ENCODE measurements around the gene MYLK4.
"Not testable (repeated sequence)": the region's sequence is repeated elsewhere in the genome, so short reads cannot be mapped to it uniquely, and the experiment has no call there.

The MYLK4 gene

DNA sequence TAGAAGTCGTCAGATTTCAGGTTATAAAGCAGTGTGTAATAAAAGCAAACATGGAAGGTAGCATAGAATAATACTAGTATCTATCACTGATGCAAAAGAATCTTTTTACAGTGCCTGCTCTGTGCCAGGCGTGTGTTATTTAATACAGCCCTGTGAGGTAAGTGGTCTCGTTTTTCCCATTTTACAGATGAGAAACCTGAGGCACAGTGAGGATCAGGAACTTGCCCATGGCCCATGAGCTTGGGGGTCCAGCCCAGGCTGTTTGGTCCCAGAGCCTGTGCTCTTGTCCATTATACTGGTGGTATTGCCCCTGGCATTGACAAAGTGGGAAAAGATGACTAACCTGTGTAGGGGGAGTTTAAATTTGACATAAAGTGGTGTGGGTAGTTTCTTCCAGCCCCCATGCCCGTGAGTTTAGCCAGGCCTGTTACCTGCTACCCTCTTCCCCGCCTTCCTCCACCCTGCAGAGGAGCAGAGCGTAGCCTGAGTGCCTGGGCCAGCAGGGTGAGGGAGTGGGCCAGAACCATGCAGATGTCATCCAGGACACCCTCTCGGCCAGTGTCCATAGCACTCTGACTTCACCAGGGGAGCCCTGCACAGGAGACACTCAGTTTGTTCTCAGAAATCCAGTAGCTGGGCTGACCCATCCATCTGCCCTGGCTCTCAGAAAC lies 31.1 kb upstream of the MYLK4 start:
- no peak for FAIRE-seq
- DNase-seq (ENCODE audit: extremely low spot score, insufficient read length, low read depth): no peak

DNA sequence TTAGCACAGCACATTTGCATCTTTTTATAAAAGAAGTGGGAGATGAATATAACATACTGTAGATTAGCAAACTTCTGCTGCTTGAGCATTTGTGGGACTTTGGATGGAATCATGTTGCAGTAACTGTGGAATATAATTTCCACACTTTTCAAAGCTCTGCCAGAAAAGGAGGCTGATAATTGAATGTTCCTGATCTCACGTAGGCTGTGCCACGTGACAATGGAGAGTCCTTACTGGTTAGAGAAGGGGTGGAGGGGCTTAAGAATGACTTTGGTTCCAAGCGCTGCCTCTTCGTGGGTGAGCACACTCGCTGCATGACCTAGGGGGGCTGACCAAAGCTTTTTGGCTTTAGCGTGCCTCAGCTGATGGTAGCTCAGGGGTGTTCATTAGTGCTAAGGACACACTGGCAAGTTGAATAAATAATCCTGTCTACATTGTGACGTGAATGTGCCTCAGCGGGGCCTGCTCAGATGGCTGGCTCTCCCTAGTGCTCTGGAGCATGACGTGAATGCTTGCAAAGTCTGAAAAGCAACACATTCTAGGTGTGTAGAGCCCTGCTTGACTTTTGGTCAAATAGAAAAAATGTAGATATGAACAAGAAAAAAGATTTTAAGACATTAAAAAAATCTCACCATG lies 29.5 kb upstream of the MYLK4 start:
- FAIRE-seq: no peak
- no peak for DNase-seq (ENCODE audit: extremely low spot score, insufficient read length, low read depth)

DNA sequence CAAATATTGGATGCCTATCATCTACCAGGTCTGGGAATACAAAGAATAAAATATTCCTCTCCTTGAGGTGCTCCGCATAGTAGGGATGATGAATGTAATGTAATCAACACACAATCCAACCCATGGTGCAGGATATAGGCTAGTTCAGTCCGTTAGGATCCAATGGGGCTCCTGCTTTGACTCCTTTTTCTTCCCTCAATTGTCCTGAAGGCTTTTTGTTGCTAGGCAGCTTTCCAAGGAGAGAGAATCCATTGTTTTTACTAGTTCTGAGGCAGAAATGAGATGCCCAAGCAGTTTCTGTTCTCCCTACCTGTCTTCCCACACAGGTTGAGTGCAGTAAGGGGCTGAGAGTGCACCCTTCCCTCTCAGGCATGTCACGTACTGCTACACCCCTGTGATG lies 26.5 kb upstream of the MYLK4 start:
- DNase-seq (ENCODE audit: extremely low spot score, insufficient read length, low read depth): no peak

DNA sequence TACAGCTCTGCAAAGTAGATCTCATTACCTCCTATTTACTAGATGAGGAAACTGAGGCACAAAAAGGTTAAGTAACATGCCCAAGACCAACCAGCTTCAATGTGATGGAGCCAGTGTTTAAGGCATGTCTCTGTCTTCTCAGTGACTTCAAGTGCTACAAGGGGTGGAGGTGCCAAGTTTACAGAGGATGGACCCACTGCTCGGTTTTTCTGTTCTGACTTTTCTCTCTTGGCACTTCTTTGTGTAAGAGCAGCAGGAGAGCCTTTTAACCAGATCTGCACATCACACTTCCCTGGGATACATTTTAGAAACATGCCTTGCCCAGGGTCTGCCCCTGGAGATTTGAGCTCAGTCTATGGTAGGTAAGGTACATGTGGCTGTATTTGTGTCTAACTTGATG lies 24.3 kb upstream of the MYLK4 start:
- DNase-seq (ENCODE audit: extremely low spot score, insufficient read length, low read depth) (no peak), FAIRE-seq (no peak)

More for the DNA sequence above, 26.5 kb upstream of the MYLK4 start:
- no peak for FAIRE-seq

DNA sequence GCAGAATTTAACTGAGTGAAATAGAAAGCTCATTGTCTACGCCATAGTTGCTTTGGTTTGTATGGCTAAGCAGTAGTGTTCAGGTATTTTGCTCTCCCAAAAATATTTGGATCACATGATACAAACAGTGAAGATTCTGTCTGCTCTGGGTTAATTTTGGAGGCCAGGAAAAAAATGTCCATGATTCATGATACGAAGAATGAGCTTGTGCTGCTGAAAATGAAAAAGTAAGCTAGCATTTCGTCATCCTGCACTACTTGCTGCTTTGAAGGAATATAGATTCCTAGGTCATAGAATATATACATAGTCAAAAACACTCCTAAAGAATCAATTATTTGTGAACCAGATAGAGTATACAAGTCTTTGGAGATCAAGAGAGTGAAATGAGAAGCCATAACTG lies 22.7 kb upstream of the MYLK4 start:
- DNase-seq (ENCODE audit: extremely low spot score, insufficient read length, low read depth) (no peak), FAIRE-seq (no peak)

- FAIRE-seq (no peak), DNase-seq (ENCODE audit: extremely low spot score, insufficient read length, low read depth) (no peak)
Observed at GRCh38 chr6:2772840-2773239, 22.1 kb upstream of the MYLK4 start.

GRCh38 chr6:2771079-2771478 lies 20.4 kb upstream of the MYLK4 start:
- no peak for DNase-seq (ENCODE audit: extremely low spot score, insufficient read length, low read depth)
- no peak for FAIRE-seq

GRCh38 chr6:2770171-2770570 lies 19.4 kb upstream of the MYLK4 start:
- DNase-seq (ENCODE audit: extremely low spot score, insufficient read length, low read depth) (no peak), FAIRE-seq (no peak)

DNA sequence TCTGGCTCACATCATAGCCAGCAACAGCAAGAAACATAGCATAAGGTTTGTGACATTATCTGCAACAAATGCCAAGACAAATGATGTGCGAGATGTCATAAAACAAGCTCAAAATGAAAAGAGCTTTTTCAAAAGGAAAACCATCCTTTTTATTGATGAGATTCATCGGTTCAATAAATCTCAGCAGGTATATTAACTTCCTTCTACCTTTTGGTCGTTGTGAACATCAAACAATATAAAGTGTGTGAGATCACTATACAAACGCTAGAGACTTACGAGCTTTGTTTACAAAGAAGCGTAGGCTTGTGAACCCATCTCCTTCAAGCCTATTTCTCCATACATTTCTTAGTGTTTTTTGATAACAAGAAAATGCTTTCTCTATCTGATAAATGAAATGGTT lies 18.0 kb upstream of the MYLK4 start:
- DNase-seq (ENCODE audit: extremely low spot score, insufficient read length, low read depth) (no peak), FAIRE-seq (no peak)

DNA sequence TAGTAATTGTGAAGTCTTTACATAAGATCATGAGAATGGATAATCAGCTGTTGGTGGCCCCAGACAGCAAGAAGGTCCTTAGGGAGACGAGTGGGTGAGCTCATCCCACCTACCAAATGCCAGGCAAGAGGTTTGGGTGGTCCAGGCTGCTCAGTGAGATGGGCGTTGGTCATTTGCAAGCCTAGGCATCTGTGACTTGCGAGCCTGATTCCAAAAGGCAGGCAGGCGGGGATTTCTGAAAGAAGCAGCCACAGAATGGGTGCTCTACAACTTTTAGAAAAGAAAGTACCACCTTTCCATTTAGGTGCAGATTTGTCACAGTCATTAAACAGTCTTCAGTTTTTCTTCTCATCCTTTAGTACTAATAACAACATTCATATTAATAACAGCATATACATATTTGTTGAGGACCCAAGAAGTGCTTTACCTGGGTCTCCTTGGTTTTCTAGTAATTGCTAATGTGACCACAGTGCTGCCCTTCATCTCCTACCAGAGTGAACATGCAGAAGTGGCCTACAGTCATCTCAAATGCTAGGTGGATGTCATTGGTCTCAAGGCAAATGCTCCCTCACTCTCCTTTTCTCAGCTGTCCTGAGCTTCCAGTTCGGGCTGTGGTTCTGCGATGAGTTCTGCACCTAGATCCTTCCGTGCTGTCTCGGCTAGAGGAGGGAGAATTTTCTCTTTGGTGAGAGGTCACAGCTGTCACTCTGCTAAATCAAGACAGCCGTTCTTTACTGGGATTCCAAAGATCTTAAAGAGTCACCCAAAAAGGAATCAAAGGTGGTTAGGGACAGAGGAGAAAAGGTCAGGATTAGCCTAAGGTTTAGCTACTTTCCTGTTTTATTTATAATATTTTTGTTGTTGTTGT lies 17.2 kb upstream of the MYLK4 start:
- DNase-seq (ENCODE audit: extremely low spot score, insufficient read length, low read depth) (no peak), FAIRE-seq (peak; percentile 29)

- FAIRE-seq: no peak
- no peak for DNase-seq (ENCODE audit: extremely low spot score, insufficient read length, low read depth)
Observed at GRCh38 chr6:2766767-2767656, 16.3 kb upstream of the MYLK4 start.

DNA sequence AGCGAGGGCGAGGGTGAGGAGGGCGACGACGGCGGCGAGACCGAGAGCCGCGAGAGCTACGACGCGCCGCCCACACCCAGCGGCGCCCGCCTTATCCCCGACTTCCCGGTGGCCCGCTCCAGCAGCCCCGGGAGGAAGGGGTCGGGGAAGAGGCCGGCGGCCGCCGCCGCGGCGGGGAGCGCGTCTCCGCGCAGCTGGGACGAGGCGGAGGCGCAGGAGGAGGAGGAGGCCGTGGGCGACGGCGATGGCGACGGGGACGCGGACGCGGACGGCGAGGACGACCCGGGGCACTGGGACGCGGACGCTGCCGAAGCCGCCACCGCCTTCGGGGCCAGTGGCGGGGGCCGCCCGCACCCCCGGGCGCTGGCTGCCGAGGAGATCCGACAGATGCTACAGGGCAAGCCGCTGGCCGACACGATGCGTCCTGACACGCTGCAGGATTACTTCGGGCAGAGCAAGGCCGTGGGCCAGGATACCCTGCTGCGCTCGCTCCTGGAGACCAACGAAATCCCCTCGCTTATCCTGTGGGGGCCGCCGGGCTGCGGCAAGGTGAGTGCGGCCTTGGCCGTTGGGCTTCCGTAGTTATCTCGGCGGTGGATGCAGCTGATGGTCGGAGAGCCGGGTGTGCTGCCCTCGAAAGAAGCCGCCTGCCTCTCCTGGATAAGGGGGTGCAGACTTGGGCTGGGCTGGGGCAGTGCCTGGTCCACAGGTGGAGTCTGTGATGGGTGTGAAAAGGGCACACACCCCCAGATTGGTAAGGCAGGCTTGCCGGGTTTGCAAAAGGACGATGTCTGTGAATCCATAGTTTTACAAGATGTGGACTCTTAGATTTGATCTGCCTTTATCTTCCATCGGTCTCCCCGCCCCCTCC lies 15.4 kb upstream of the MYLK4 start:
- DNase-seq (ENCODE audit: extremely low spot score, insufficient read length, low read depth): peak; percentile 35
- FAIRE-seq: no peak

DNA sequence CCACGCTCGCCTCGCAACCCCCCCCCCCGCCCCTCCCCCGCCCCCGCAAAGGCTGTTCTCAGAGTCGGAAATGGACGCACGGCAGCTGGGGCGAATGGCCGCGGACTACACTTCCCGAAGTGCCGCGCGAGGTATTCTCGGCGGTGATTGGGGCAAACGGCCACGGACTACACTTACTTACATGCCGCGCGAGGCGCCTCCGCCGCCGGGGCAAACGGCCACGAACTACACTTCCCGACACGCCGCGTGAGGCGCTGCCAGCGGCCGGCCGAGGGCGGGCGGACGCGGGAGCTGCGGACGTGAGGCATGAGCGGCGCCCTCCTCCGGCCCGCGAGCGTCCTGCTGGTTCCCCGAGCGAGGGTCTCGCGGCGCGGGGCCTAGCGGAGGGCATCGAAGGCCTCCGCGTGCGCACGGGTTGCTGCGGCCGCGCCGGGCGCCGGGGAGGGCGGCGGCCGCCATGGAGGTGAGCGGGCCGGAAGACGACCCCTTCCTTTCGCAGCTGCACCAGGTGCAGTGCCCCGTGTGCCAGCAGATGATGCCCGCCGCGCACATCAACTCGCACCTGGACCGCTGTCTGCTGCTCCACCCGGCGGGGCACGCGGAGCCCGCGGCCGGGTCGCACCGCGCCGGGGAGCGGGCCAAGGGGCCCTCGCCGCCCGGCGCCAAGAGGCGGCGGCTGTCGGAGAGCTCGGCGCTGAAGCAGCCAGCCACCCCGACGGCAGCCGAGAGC lies 14.6 kb upstream of the MYLK4 start, which contains the start of gene WRNIP1:
Gene WRNIP1 (plus strand): TSS at position 228 of the 730 bp plus-strand sequence. CDS start 230 bp downstream, at position 458.
- DNase-seq (ENCODE audit: extremely low spot score, insufficient read length, low read depth): peak; percentile 90
- peak; percentile 89 for FAIRE-seq

DNA sequence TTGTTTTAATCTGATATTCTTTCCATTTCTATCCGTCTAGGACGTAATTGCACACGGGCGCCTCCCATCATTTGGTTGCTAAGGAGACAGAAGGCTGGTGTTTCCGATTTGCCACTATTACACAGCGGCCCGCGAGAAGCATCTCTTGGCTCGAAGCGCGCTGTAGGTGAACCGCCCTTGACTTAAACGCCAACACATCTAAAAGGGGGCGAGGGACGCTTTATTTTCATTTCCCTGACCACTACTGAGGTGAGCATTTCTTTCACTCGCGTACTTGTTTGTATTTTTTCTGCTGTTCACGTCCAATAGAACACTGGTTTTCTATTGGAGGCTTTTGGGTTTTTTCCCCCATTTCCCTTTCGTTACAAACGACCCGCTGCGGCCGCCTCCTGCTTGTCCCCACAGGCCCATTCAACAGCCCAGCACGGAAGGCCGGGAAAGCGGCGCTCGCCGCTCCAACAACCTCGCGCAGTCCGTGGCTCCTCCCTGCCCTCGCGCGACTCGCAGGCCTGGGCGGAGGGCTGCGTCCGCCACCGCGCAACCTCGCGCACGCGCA lies 14.0 kb upstream of the MYLK4 start:
- FAIRE-seq (no peak), DNase-seq (ENCODE audit: extremely low spot score, insufficient read length, low read depth) (peak; percentile 20)

DNA sequence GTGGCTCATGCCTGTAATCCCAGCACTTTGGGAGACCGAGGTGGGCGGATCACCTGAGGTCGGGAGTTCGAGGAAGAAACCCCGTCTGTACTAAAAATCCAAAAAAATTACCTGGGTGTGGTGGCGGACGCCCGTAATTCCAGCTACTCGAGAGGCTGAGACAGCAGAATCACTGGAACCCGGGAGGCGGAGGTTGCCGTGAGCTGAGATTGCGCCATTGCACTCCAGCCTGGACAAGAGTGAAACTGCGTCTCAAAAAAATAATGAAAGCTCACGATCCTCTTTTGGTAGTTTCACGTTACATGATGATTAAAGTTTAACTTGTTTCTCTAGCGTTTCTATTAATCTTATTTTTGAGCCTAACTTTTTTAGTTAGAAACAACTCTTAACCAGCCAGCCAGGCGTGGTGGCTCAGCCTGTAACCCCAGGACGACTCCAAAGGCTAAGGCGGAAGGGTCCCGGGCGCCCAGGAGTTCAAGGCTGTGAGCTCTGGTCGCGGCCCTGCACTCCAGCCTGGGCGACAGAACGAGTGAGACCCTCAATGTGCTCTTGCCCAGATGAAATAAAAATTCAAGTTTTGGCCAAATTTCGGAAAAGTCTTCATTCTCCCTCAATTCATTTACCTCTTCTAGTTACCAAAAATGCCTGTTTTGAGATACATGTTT lies 13.3 kb upstream of the MYLK4 start:
- no peak for DNase-seq (ENCODE audit: extremely low spot score, insufficient read length, low read depth)
- FAIRE-seq: no peak

GRCh38 chr6:2763345-2763841 lies 12.7 kb upstream of the MYLK4 start:
- no peak for FAIRE-seq
- no peak for DNase-seq (ENCODE audit: extremely low spot score, insufficient read length, low read depth)

GRCh38 chr6:2762868-2763267 lies 12.1 kb upstream of the MYLK4 start:
- DNase-seq (ENCODE audit: extremely low spot score, insufficient read length, low read depth); FAIRE-seq: not testable (repeated sequence)

Data from GM18507 (cell line).